Thoracic aorta (tissue), 2 donors: ENCODE measurements around the gene HOTAIR. TPM values are rescaled to one million over a fixed set of nuclear protein-coding genes. Genes with fewer than 3 reads are reported as not detected.
A peak's percentile ranks its signal among the peaks of the same experiment; 100 is the strongest.

Experiments used
- ATAC-seq: fragments of 150-250 bp; one replicate; pipeline ENCODE4 v1.8.0; 2017; ENCODE audit warnings: low read depth; ENCODE audit not compliant: insufficient number of reproducible peaks, low FRiP score
- DNase-seq: peaks from one replicate; pipeline ENCODE4 v3.0.0-alpha.2; 2020; ENCODE audit warnings: low spot score
- H3K27ac ChIP-seq, 2 donors: fragments of 200-600 bp; sonication (generic); 1 replicate in 1 of 2; 2 replicates in 1 of 2; pipeline ENCODE4 v1.5.1; 2016; ENCODE audit warnings: mild to moderate bottlenecking in 2 of 2, moderate library complexity in 2 of 2
- H3K27me3 ChIP-seq: fragments of 200-600 bp; sonication (generic); replicated peaks from 2 replicates; pipeline ENCODE4 v1.6.0; 2016; ENCODE audit warnings: mild to moderate bottlenecking; ENCODE audit not compliant: insufficient read depth
- H3K36me3 ChIP-seq: fragments of 200-600 bp; sonication (generic); one replicate; pipeline ENCODE4 v1.5.1; 2016
- H3K4me1 ChIP-seq, 2 donors: fragments of 200-600 bp; sonication (generic); 1 replicate in 1 of 2; 2 replicates in 1 of 2; pipeline versions ENCODE4 v1.5.1 to v1.6.0; 2016; ENCODE audit warnings: low read depth in 2 of 2, mild to moderate bottlenecking in 1 of 2; ENCODE audit not compliant: control insufficient read depth in 1 of 2
- H3K4me3 ChIP-seq: fragments of 200-600 bp; sonication (generic); 2 replicates; pipeline ENCODE4 v1.5.1; 2016; ENCODE audit warnings: mild to moderate bottlenecking
- H3K9me3 ChIP-seq: fragments of 200-600 bp; sonication (generic); 2 replicates; pipeline ENCODE4 v1.5.1; 2016
- CTCF ChIP-seq: fragments of 200-600 bp; sonication (generic); IDR thresholded peaks from one replicate; pipeline ENCODE4 v1.5.1; 2019; ENCODE audit warnings: antibody characterized with exemption
- total RNA-seq, 2 donors: library from RNA; depleted of rRNA; stranded (reverse); fragments of >200 nt; gene quantifications; one replicate each; pipeline versions ENCODE4 v1.1.0 to v1.2.3, GENCODE V29; 2016

HOTAIR gene
- total RNA-seq: not detected

GRCh38 chr12:53974084-53975063 is at the start of gene HOTAIR:
TSS of gene HOTAIR (minus strand) at chr12:53974954.
- Histone ChIP-seq H3K4me1 (peaks cover 16 to 24% of the 10 kb centered on the region in 2 donors), H3K36me3 (no peaks in the 10 kb centered on the region), H3K4me3 (peak within 1 kb of the TSS; percentile 63), H3K27me3 (peaks cover 58% of the 10 kb centered on the region), H3K27ac (no peak within 1 kb of the TSS), H3K9me3 (no peaks in the 10 kb centered on the region)
- no peak for ATAC-seq
- no peak for TF ChIP-seq CTCF
- no peak for DNase-seq

DNA sequence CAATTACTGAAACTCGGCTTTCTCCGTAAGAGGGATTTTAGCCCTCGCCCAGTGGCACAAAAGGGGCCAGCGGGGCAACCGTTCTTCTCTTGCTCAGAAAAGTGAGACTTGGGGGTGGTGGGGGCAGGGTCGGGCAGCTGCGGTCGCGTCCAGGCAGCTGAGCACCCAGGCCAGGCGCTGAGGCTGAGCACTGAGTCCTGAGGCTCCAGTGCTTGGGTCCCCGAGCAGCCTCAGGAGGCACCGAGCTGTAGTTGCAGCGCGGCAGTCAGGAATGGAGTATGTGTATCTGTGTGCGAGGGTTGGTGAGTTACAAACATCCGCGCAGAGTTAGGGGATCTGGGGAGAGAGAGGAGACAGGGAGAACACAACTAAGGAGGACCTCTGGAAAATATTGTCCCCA is 49.4 kb upstream of the HOTAIR start:
- no peaks in the 10 kb centered on the region for H3K27me3 ChIP-seq

DNA sequence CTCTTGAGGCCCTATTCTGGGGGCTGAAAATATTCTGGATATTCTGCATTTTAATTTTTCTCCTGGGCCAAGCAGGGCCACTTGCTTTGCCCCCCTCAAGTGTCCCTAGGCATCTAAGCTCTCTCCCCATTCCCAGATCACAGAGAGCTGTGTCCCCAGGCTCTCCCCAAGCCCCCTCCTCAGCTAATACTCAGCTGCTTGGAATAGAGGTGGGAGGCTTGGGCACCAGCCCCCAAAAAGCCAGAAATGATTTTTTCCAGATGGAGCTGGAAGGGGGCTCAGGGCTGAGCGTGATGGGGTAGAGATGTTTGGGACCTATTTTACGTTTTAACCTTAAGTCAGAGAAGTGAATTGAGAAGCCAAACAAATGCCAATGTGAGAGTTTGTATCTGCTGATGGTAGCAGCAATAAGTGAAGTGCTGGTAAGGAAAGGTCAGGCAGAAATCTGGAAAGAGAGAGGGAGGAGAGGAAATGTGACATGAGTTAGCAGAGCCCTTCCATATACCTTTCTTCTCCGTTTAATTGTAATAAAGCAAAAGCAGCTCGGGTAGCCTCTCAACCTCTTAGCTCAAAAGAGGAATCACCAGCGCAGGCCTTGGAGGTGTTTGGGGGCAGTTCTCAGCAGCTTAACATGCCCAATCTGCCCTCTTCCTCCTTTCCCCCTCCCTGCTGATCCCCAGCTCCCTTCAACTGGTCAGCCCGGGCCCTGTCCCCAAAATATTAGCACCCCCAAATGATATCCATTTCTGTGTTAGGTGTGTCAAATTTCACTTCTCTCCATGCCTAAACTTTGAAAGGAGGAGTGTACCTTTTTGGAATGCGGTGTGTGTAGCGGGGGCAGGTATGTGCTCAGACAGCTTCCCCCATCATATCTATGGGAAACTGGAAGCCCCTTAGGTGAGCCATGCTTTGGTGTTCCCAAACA is 48.5 kb upstream of the HOTAIR start:
- no peak overlapping the region for H3K27ac ChIP-seq
- no peak overlapping the region for H3K4me3 ChIP-seq
- no peak for TF ChIP-seq CTCF
- peaks cover 12 to 16% of the 10 kb centered on the region in 2 donors for H3K4me1 ChIP-seq
- no peaks in the 10 kb centered on the region for H3K27me3 ChIP-seq
- ATAC-seq (no peak), DNase-seq (no peak)
- no peaks in the 10 kb centered on the region for H3K9me3 ChIP-seq
- no peaks in the 10 kb centered on the region for H3K36me3 ChIP-seq

More for the DNA sequence above, 49.4 kb upstream of the HOTAIR start:
- no peak overlapping the region for H3K27ac ChIP-seq
- TF ChIP-seq CTCF: no peak
- peaks cover 10 to 23% of the 10 kb centered on the region in 2 donors for H3K4me1 ChIP-seq
- H3K4me3 ChIP-seq: no peak overlapping the region
- no peaks in the 10 kb centered on the region for H3K9me3 ChIP-seq
- no peak for ATAC-seq
- DNase-seq: no peak
- no peaks in the 10 kb centered on the region for H3K36me3 ChIP-seq

- Histone ChIP-seq H3K36me3 (no peaks in the 10 kb centered on the region), H3K9me3 (no peaks in the 10 kb centered on the region), H3K4me3 (no peak overlapping the region), H3K27ac (no peak overlapping the region), H3K4me1 (peaks cover 14 to 16% of the 10 kb centered on the region in 2 donors), H3K27me3 (no peaks in the 10 kb centered on the region)
- DNase-seq: no peak
- TF ChIP-seq CTCF: no peak
- ATAC-seq: no peak
These were observed 46.8 kb upstream of the HOTAIR start for GRCh38 chr12:54021432-54022013.
